A549 (cell line): ENCODE data around the gene AFF3. TPM values are rescaled to one million over a fixed set of nuclear protein-coding genes. Genes with fewer than 3 reads are reported as not detected.

Source experiments
- ATAC-seq, 2 experiments: fragments of 200-7000 bp in 1 of 2; fragments of >200 bp in 1 of 2; cut with Nextera tagmentation in 1 of 2; cut with Tn5 transposase in 1 of 2; 3 replicates each; pipeline versions ENCODE4 v1.8.0 to v1.9.1; 2018 to 2020; ENCODE audit warnings: mild to moderate bottlenecking in 1 of 2, moderate library complexity in 1 of 2
- CTCF ChIA-PET: fragments of 300-600 bp; sonication (Branson Sonifier 250); formaldehyde crosslinking; extraction: SDS; loops from one replicate; lab custom pipeline; 2021; ENCODE audit warnings: antibody characterized with exemption, inconsistent platforms; lab: Yijun Ruan, JAX
- POLR2A ChIA-PET: fragments of 350-600 bp; formaldehyde crosslinking; extraction: SDS; loops from one replicate; lab custom pipeline; 2021; ENCODE audit warnings: antibody characterized with exemption, inconsistent platforms; lab: Yijun Ruan, JAX
- DNase-seq, 2 experiments: peaks; one replicate each; pipeline versions ENCODE4 v3.0.0 to v3.0.0-alpha.2; 2011 to 2016; ENCODE audit warnings: low read depth in 1 of 2, low spot score in 1 of 2
- FAIRE-seq: peaks from 2 replicates; lab custom pipeline; 2011; peaks lifted over from hg19 to GRCh38; lab: Jason Lieb, UNC
- H3K27ac ChIP-seq, 2 experiments: fragments of >200 bp; sonication (Bioruptor Twin); formaldehyde crosslinking; 3 replicates each; pipeline ENCODE4 v1.5.1; 2016 to 2017
- H3K4me1 ChIP-seq: fragments of >200 bp; sonication (Bioruptor Twin); formaldehyde crosslinking; 3 replicates; pipeline ENCODE4 v1.6.1; 2016
- H3K4me2 ChIP-seq: fragments of >200 bp; sonication (Bioruptor Twin); formaldehyde crosslinking; 3 replicates; pipeline ENCODE4 v1.6.1; 2016
- H3K4me3 ChIP-seq: fragments of >200 bp; sonication (Bioruptor Twin); formaldehyde crosslinking; 3 replicates; pipeline ENCODE4 v1.5.1; 2016
- H3K9me3 ChIP-seq: fragments of >200 bp; sonication (Bioruptor Twin); formaldehyde crosslinking; 3 replicates; pipeline ENCODE4 v1.6.1; 2016
- BHLHE40 ChIP-seq: IDR thresholded peaks from 2 replicates; pipeline ENCODE4 v1.6.1; 2012; ENCODE audit warnings: low read depth, low read length, inconsistent platforms
- EHMT2 ChIP-seq: fragments of 200-600 bp; sonication (generic); IDR thresholded peaks from 2 replicates; pipeline ENCODE4 v1.6.1; 2016; ENCODE audit warnings: antibody characterized with exemption, low read depth, mild to moderate bottlenecking, moderate library complexity
- FOXS1 ChIP-seq: fragments of 250-450 bp; sonication (Bioruptor Pico); IDR thresholded peaks from 2 replicates; pipeline ENCODE4 v1.5.0; 2020; ENCODE audit warnings: mild to moderate bottlenecking, moderate library complexity
- HOXA7 ChIP-seq: fragments of 250-450 bp; sonication (Bioruptor Pico); IDR thresholded peaks from 2 replicates; pipeline ENCODE4 v1.5.0; 2020; ENCODE audit warnings: mild to moderate bottlenecking, moderate library complexity
- JUN ChIP-seq, 2 experiments: fragments of >200 bp; sonication (Bioruptor Twin); formaldehyde crosslinking; IDR thresholded peaks; 2 replicates in 1 of 2; 3 replicates in 1 of 2; pipeline ENCODE4 v1.6.1; 2016 to 2017
- NFE2L2 ChIP-seq: fragments of 150-350 bp; conservative IDR thresholded peaks from 2 replicates; pipeline ENCODE4 v1.6.1; 2014; ENCODE audit warnings: low read length
- RARB ChIP-seq: fragments of 250-450 bp; sonication (Bioruptor Pico); IDR thresholded peaks from 2 replicates; pipeline ENCODE4 v1.8.0; 2021; ENCODE audit warnings: mild to moderate bottlenecking, moderate library complexity
- SMC3 ChIP-seq: fragments of >200 bp; sonication (Bioruptor Twin); formaldehyde crosslinking; IDR thresholded peaks from 3 replicates; pipeline ENCODE4 v1.6.1; 2018; ENCODE audit warnings: inconsistent platforms
- TP53 ChIP-seq: fragments of 250-450 bp; sonication (Bioruptor Pico); IDR thresholded peaks from 2 replicates; pipeline ENCODE4 v1.5.0; 2021; ENCODE audit warnings: mild to moderate bottlenecking, moderate library complexity
- ZC3H11A ChIP-seq: fragments of 450-650 bp; IDR thresholded peaks from 2 replicates; pipeline ENCODE4 v1.6.1; 2014; ENCODE audit warnings: antibody characterized with exemption, mild to moderate bottlenecking
- WGBS: methylation state at CpG from one replicate; pipeline ENCODE4 v1.1.6; 2017; ENCODE audit errors: missing lambda C conversion rate; 5-methylcytosine and 5-hydroxymethylcytosine counted together
- polyA plus RNA-seq, 4 experiments: library from polyadenylated mRNA; depleted of rRNA in 3 of 4; stranded (reverse); fragments of >200 nt; fragmentation: RNase III in 1 of 4; extraction: RNeasy Plus Mini Kit Qiagen cat#74134 plus additional on column Dnase treatment in 1 of 4; gene quantifications; 2 replicates in 3 of 4; 3 replicates in 1 of 4; pipeline ENCODE4 v1.2.3, GENCODE V29; 2011 to 2017
- TF ChIP-seq, protein P1 (sequence below): IDR thresholded peaks from 2 replicates; pipeline ENCODE4 v1.6.1; 2012
- TF ChIP-seq, protein P2 (sequence below): fragments of 450-650 bp; IDR thresholded peaks from 2 replicates; pipeline ENCODE4 v1.6.1; 2014; ENCODE audit warnings: antibody characterized with exemption
- TF ChIP-seq, protein P3 (sequence below): IDR thresholded peaks from 2 replicates; pipeline ENCODE4 v1.6.1; 2012; ENCODE audit warnings: low read depth, borderline replicate concordance
- TF ChIP-seq, protein P4 (sequence below): fragments of >200 bp; sonication (Bioruptor Twin); formaldehyde crosslinking; IDR thresholded peaks from 3 replicates; pipeline ENCODE4 v1.6.1; 2016
- TF ChIP-seq, protein P5 (sequence below): fragments of >200 bp; sonication (Bioruptor Twin); formaldehyde crosslinking; IDR thresholded peaks from 2 replicates; pipeline ENCODE4 v1.6.1; 2016
- TF ChIP-seq, protein P6 (sequence below): fragments of 250-450 bp; sonication (Bioruptor Pico); IDR thresholded peaks from 2 replicates; pipeline ENCODE4 v1.5.0; 2020; ENCODE audit warnings: low read depth, mild to moderate bottlenecking, moderate library complexity

Gene AFF3
- polyA plus RNA-seq, 2 of the 4 experiments (the other 2 are of a cell fraction) = not detected

DNA sequence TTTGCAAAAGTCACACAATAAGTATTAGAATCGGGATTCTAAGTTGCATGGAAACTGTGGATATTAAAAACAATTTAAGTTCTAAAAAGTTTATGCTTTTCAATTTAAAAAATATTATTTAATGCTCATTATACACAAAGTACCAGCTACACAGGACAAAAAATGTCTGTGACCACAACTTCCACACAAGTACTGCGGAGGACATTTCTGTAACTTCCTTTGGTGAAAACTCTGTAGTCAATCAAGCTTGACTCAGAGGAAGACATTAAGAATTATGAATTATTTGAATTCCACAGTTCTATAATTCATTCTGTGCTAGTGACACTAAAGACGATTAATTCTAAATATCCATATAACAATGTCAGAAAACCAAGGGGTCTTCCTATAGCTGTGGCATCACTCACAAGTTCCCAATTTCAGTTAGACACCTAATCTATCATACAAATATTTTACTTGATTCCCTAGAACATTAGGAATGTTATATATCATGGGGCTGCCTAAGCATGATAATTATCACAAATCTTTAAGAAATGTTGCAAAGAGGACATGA is 120.5 kb downstream of the AFF3 start:
- no peak overlapping the region for H3K27ac ChIP-seq
- no peak for FAIRE-seq
- no peaks in the 10 kb centered on the region for H3K9me3 ChIP-seq
- no peak overlapping the region for H3K4me3 ChIP-seq
- no peak for ATAC-seq
- H3K4me1 ChIP-seq = no peaks in the 10 kb centered on the region
- no peak for DNase-seq
- 58% methylated on average over 3 of the region's 3 CpGs for WGBS
- POLR2A ChIA-PET = no interaction called here
- CTCF ChIA-PET = no interaction called here
- H3K4me2 ChIP-seq = no peak overlapping the region
- TF ChIP-seq, protein P1, sequence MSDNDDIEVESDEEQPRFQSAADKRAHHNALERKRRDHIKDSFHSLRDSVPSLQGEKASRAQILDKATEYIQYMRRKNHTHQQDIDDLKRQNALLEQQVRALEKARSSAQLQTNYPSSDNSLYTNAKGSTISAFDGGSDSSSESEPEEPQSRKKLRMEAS = no peak
- no peak for TF ChIP-seq TP53 (CRISPR knock-in tag)

DNA sequence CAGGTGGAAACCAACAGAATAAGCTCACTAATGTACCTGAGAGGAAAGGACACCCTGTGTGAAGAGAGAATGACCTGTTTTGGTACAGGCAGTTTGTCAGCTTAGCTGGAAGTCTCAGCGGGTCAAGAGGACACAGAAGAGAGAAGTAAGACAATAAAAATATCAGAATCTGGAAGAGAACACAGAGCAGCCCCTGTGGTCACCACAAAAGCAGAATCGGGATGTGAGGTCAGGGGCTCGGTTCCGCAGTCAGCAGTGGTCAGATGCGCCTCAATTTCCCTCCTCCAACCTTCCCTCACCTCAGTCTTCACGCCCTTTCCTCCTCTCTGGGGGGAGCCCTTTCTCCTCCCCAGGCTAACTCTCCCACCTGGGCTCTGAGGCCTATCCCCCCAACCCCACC is 122.9 kb downstream of the AFF3 start:
- 31% methylated on average over 6 of the region's 6 CpGs for WGBS
- no peak for TF ChIP-seq JUN (IDR thresholded peaks at IDR 0.05)
- TF ChIP-seq, protein P2, sequence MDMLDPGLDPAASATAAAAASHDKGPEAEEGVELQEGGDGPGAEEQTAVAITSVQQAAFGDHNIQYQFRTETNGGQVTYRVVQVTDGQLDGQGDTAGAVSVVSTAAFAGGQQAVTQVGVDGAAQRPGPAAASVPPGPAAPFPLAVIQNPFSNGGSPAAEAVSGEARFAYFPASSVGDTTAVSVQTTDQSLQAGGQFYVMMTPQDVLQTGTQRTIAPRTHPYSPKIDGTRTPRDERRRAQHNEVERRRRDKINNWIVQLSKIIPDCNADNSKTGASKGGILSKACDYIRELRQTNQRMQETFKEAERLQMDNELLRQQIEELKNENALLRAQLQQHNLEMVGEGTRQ = no peak
- TF ChIP-seq, protein P3, sequence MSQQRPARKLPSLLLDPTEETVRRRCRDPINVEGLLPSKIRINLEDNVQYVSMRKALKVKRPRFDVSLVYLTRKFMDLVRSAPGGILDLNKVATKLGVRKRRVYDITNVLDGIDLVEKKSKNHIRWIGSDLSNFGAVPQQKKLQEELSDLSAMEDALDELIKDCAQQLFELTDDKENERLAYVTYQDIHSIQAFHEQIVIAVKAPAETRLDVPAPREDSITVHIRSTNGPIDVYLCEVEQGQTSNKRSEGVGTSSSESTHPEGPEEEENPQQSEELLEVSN = no peak
- no peak for TF ChIP-seq EHMT2
- no peak for TF ChIP-seq HOXA7 (CRISPR knock-in tag)
- TF ChIP-seq FOXS1 (CRISPR knock-in tag) = no peak
- FAIRE-seq (no peak), ATAC-seq (no peak), DNase-seq (no peak)
- POLR2A ChIA-PET = no interaction called here
- Histone ChIP-seq H3K4me3 (no peak overlapping the region), H3K4me2 (no peak overlapping the region), H3K27ac (no peak overlapping the region), H3K9me3 (no peaks in the 10 kb centered on the region), H3K4me1 (peaks cover 2% of the 10 kb centered on the region; the same call in 2 of the 3 replicates)
- CTCF ChIA-PET = no interaction called here

DNA sequence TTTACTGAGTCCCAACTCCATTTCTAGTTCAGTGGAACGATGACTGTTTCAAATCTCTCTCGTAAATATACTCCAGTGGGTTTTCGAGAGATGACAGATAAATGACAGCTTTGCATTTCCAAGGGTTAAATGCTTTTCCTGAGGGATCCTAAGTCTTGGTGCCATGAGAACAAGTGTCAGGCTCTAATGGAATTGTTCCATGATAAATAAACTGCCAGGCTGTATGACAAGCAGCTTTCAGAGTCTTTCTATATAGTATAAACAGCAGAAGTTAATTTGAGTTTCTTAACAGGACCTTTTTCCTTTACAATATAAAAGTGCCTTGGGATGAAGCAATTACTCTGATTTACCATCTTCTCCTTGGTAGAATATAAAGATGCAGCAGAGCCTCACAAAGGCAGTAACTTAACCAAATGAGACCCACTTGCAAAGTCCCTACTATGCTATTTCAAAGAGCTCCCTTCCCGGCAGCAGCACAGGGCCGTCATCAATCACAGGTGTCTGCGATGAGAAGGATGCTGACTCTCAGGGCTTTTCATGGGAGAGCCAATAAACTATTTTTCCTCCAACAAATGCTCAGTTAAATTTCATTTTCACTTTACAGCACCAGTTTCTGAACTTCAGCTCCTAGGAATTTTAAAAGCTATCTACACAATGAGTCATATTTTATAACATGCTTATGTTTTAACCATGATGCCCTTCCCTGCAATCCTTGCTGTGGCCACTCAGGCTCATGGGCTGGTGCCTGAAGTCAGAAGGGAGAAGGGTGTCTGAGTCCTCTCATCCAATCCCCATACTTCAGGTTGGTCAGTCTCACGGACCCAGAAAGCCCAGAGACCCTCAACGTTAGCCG is 123.8 kb downstream of the AFF3 start:
- no peak overlapping the region for H3K4me3 ChIP-seq
- POLR2A ChIA-PET = no interaction called here

DNA sequence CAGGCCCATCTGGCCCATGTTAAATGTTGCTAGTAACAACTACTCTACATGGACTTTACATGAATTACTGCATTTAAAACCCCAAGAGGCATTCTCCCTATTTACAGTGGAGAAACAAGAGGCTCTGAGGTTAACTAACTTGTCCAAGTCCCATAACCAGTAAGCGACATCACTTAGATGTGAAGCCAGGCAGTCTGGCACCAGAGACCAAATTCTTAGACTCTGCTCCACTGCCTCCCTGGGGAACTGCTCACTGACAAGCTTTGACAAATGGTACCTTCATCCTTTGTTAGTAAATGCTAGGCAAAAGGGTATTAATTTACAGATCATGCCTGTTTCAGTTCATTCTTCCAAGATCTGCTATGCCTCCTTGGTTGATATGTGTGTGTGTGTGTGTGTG is 124.8 kb downstream of the AFF3 start:
- TF ChIP-seq NFE2L2 = no peak
- TF ChIP-seq FOXS1 (CRISPR knock-in tag) = no peak
- TF ChIP-seq JUN (IDR thresholded peaks at IDR 0.05) = no peak
- no peak for TF ChIP-seq ZC3H11A
- TF ChIP-seq SMC3 = no peak
- TF ChIP-seq, protein P4, sequence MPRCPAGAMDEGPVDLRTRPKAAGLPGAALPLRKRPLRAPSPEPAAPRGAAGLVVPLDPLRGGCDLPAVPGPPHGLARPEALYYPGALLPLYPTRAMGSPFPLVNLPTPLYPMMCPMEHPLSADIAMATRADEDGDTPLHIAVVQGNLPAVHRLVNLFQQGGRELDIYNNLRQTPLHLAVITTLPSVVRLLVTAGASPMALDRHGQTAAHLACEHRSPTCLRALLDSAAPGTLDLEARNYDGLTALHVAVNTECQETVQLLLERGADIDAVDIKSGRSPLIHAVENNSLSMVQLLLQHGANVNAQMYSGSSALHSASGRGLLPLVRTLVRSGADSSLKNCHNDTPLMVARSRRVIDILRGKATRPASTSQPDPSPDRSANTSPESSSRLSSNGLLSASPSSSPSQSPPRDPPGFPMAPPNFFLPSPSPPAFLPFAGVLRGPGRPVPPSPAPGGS = no peak
- TF ChIP-seq RARB = no peak
- TF ChIP-seq BHLHE40 = no peak
- TF ChIP-seq, protein P3 = no peak
- TF ChIP-seq, protein P5, sequence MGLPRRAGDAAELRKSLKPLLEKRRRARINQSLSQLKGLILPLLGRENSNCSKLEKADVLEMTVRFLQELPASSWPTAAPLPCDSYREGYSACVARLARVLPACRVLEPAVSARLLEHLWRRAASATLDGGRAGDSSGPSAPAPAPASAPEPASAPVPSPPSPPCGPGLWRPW = no peak
- FAIRE-seq (no peak), ATAC-seq (no peak), DNase-seq (no peak)
- Histone ChIP-seq H3K27ac (no peak overlapping the region), H3K4me3 (no peak overlapping the region), H3K4me2 (no peak overlapping the region), H3K9me3 (no peaks in the 10 kb centered on the region), H3K4me1 (peaks cover 12% of the 10 kb centered on the region; the same call in 2 of the 3 replicates)
- POLR2A ChIA-PET = no interaction called here
- 44% methylated on average over 1 of the region's 1 CpG for WGBS
- CTCF ChIA-PET = no interaction called here

More for the DNA sequence above, 123.8 kb downstream of the AFF3 start:
- WGBS = 43% methylated on average over 9 of the region's 9 CpGs
- Histone ChIP-seq H3K4me2 (no peak overlapping the region), H3K27ac (no peak overlapping the region), H3K9me3 (no peaks in the 10 kb centered on the region), H3K4me1 (peaks cover 8% of the 10 kb centered on the region; the same call in 2 of the 3 replicates)
- DNase-seq = no peak
- TF ChIP-seq, protein P6, sequence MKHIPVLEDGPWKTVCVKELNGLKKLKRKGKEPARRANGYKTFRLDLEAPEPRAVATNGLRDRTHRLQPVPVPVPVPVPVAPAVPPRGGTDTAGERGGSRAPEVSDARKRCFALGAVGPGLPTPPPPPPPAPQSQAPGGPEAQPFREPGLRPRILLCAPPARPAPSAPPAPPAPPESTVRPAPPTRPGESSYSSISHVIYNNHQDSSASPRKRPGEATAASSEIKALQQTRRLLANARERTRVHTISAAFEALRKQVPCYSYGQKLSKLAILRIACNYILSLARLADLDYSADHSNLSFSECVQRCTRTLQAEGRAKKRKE (CRISPR knock-in tag) = no peak
- TF ChIP-seq, protein P3 = no peak
- TF ChIP-seq RARB (no peak), NFE2L2 (no peak)
- CTCF ChIA-PET = no interaction called here
- ATAC-seq = no peak
- FAIRE-seq = no peak
